HG02943 (cell line): ENCODE results near the gene SCAPER.
"Not testable (repeated sequence)": the region's sequence is repeated elsewhere in the genome, so short reads cannot be mapped to it uniquely, and the experiment has no call there.

Experiments
- ATAC-seq: cut with Tn5 transposase; IDR thresholded peaks from one replicate; pipeline ENCODE4 v1.9.1; 2021; ENCODE audit warnings: mild to moderate bottlenecking, low read depth, moderate library complexity; ENCODE audit not compliant: unreplicated experiment

Gene SCAPER

DNA sequence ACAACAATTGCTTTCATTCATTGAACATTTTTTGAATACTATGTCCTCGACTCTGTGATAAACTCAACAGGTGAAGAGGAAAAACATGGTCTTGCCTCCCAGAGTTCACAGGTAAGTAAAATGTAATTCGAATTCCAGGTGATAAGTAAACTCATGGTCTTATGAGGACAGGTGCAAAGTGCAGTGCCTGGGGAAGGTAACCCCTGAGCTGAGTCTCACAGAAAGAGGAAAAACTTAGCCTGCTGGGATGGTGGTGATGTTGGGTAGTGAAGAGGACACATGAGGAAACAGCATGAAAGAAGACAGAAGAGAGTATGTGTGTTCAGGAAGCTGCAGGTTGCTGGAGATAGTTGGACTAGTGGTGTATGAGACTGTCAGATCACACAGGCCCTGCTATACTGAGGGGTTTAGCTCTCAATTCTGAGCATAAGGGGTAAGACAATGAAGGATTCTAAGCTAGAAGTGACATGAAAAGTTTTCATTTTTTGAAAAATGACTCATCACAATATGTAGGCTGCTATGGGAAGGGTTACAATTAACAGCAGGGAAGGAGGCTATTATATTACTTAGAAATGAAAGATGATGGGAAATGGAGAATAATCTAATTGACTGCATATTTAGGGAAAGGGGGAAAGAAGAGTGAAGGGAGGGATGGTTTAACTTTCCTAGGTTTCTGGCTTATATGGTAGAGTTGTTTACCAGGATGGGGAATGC is 457.3 kb downstream of the SCAPER start:
- ATAC-seq, result no peak

DNA sequence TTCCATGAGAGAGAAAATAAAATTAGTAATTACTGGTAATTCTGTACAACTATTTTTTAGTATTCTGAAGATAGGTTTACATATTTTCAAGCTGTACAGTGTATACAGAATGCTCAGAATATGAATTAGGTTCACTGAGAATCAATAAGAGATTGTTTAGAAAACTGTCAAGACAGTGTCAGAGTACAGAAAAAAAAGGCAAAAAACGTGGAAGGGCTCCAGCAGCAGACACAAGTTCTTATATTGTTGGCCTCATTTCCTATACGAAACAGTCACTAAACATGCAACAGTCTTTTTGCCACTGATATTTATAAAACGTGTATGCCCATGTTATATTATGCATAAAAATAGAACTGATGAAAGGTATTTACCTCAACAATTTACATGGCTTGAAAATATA is 464.7 kb downstream of the SCAPER start:
- ATAC-seq, result no peak

DNA sequence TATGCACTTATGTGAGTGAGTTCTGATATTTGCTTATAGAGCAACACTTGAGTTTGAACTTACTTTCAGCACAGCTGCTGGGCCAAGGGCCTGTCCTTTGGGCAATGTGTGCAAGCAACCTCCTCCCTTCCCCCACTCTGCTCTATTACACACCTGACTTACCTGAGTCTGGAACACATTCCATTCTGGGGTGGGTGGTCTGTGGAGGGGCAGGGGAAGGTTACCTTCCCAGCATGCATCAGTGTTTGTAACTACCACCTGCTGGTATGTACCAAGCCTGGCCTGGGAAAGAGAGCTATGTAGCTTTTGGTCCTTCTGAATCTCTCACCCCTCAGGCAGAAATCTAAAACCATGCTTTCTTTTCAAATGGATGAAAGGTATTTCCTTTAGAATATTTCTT is 465.6 kb downstream of the SCAPER start:
- no peak for ATAC-seq

DNA sequence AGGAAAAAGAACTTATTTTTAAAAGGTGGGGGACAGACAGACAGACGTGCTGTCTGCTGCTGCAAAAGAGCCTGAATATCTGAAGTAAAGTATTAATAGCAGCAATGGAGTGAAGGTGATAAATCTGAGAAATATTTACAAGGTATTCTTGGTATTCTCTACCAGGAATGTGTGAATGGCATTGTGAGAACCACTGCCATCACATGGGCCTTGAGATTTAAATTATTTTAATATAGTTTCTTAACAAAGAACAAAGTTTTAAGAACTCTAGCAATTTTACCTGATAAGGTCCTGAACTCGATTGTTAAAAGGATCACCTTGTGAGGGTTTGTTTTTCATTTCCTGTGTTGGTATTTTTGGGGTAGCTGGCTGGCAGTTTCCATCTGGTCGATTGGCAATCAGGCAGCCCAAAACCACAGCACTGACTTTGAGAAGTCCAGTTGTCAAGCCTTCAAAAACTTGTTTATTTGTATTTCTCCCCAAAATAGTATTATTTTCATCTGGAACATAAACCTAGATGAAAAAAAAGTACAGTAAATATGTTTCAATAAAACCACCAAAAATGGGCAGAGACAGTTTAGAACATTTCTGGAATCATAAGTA is 471.2 kb downstream of the SCAPER start:
- ATAC-seq, result no peak

DNA sequence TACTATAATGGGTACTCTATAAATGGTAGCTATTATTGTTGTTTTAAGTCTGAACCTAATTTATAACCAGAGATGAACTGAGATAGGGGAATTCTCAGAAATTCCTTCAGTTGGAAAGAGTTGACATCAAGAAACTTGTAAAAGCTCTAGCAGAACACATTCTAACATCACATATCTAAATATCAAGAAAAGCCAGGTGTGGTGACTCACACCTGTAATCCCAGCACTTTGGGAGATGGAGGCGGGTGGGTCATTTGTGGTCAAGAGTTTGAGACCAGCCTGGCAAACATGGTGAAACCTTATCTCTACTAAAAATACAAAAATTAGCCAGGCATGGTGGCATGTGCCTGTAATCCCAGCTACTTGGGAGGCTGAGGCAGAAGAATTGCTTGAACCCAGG is 472.1 kb downstream of the SCAPER start:
- ATAC-seq, result not testable (repeated sequence)

DNA sequence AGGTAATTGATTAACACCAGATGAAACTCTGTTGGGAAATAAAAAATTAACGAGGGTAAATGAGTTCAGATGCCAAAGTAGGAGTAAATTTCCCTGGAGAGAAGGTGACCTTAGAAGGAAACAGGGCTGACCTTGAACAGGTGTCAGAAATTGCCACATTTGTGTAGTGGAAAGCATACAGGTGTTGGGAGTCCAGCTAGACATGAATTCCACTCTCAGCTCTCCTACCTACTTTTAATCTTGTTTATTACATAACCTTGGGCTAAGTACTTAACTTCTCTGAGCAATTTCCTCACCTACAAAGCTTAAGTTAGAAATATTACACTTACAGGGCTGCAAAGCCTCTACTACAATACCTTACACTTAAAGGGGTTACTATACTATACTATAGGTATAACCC is 472.5 kb downstream of the SCAPER start:
- no peak for ATAC-seq

DNA sequence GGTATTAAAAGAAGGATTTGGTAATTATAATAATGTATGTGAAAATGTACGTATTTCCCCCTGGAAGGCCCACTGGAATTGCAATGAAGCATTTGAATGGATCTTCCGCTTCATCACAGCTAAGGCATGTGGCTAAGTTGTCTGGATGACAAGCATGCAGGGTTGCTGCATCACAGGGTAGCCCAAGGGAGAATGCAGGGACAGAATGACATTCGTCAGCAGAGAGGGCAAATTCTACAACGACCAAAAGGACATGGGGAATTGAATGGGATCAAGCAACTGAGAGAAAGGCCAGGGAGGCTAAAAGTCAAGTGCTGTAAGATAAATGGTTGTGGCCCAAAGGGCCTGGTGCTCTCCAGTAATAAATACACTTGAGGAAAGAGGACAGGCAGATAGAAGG is 473.2 kb downstream of the SCAPER start:
- no peak for ATAC-seq

DNA sequence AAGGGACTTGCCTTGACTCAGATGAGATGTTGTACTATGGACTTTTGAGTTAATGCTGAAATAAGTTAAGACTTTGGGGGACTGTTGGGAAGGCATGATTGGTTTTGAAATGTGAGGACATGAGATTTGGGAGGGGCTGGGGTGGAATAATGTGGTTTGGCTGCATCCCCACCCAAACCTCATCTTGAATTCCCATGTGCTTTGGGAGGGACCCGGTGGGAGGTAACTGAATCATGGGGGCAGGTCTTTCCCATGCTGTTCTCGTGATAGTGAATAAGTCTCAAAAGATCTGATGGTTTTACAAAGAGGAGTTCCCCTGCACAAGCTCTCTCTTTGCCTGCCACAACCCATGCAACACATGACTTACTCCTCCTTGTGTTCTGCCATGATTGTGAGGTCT is 474.4 kb downstream of the SCAPER start:
- ATAC-seq, result not testable (repeated sequence)

DNA sequence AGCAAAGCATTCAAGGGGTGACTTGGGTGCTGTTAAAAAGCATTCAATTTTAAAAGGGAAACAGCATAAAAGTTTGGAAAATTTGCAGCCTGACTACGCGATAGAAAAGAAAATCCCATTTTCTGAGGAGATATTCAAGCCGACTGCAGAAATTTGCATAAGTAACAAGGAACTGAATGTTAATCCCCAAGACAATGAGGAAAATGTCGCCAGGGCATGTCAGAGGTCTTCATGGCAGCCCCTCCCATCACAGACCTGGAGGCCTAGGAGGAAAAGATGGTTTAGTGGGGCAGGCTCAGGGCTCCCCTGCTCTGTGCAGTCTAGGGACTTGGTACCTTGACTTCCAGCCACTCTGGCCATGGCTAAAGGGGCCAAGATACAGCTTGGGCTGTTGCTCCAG is 475.5 kb downstream of the SCAPER start:
- no peak for ATAC-seq

DNA sequence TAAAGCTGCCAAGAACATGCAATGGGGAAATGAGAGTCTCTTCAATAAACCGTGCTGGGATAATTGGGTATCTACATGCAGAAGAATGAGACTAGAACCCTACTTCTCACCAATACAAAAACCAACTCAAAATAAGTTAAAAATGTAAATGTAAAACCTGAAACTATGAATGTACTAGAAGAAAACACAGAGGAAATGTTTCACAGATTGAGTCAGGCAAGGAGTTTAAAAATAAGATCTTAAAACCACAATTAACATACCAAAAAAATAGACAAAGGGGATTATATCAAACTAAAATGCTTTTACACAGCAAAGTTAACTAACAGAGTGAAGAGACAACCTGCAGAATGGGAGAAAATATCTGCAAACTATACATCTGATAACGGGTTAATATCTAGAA is 478.2 kb downstream of the SCAPER start:
- ATAC-seq, result no peak

DNA sequence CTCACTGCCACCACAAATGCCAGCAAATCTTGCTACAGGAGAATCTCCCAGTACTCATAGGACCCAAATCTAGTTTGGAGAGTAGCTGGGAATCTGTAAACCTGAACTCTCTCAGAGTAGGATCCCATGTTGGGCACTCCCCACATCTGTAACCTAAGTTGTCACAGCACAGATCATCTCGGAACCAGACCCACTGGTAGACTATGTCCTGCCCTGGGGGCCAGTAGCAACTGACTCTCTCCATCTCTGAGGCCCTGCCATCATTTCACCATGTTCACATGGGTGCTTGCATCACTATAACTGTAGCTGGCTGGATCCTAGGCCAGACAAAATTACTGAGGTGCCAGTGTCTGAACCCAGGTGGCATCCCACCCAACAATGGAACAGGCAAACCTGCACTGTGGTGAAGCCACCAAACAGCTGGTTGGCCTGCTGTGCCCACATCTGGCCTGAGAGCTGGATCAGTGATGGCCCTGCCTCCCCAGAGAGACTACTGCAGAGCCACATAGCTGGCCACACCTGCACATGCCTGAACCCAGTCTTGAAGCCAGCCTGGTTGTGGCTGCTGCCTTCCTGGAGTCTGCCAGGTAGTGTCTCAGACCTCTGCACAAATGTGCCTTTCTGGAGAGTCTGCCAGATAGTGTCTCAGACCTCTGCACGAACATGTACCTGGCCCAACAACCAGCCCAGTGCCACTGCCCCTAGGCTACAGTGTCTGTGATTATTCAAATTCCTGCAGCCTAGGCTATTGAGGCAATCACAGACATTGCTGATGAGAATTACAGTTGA is 486.6 kb downstream of the SCAPER start:
- ATAC-seq, result no peak

DNA sequence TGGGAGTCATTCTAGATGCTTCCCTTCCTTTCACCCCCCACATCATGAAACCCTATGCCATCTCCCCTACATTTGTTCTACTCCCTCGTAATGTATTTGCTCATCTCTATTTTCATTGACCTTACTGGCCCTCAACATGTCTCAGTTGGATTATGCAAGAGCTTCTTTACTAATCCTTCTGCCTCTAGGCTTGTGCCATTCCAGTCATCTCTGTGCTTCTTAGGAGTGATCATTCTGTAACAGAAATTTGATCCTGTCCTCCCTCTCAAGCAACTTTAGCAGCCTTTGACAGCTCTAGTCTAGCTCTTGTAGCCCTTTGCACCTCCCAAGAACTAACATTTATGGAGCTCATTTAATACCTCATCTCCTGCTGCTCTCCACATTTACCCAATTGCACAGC is 503.9 kb downstream of the SCAPER start:
- ATAC-seq, result no peak

DNA sequence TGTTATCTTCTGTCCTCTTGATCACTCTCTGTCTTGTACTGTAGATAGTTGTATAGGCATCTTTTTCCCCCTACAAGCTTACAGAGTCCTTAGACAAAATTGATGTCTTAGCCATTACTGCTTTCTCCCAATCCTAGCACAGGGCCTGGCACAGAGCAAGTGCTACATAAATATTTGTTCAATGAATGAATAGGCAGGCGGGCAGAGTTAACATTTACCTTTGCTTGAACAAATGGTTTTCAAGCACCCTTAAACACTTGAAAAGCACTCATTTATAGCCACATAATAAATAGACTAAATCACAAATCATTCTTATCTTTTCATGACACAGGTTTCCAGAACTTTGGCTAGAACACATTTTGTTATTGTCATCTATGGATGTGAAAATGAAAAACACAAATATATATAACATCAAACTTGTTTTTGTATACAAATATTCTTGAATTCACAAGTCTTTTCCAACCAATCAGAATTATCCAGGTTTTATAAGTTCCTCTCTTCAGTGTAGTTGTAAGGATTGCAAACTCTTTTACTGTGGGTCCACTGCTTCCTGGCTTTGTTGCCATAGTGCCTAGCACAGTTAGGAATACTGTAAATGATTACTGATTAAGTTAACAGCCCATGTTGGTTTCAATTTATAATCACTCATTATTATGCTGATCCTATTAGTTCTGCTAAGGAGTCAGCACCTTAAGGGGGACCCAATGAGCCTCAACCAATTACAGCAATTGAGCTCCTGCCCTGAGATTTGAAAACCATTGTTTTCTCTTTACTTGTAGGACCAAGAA is 506.6 kb downstream of the SCAPER start:
- no peak for ATAC-seq

DNA sequence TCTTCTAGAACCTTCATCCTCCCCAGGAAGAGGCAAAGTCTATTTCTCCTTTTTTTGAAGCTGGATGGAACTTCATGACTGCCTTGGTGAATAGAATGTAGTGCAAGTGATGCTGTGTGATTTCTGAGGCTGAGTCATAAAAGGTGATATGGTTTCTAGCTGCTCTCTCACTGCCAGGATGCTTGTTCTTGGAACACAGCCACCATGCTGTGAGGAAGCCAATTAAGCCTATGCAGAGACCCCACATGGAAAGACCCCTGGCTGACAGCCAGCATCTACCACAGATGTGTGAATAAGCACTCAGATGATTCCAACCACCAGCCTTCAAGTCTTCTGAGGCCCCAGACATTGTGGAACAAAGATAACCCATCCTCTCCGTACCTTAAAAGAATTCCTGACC is 511.5 kb downstream of the SCAPER start:
- ATAC-seq, result no peak

DNA sequence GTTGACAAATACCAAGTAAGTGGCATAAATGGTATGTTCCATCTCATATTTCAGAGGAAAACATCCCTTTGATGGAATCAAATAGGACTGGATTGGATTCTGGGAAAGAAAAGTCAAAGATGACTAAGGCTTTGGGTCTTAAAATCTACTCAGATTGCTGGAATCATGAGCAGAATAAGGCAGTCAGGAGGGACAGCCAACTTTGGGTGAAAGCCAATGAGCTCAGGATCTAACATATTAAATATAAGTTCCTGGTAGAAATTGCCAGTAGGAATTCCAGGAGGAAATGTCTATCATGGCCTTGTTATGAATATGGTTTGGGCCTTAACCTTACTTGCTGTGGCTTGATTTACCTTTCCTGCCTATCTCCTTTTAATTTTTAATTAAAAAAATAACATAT is 513.3 kb downstream of the SCAPER start:
- no peak for ATAC-seq

DNA sequence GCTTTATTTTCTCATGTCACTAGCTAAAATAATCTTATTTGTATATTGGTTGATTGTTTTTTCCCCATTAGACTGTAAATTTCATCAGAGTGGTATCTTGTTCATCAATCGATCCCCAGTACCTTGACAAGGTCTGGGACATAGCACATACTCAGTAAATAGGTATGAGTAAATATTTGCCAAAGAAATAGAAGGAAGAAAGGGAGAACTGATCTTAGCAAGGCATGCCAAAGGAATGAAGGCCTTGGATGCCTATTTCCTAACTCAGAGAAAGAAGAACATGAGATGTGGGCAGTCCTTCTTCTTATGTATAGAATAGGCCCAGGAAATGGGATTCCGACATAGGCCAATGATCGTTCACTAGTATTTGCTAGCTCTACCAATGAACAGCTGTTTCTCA is 513.8 kb downstream of the SCAPER start:
- no peak for ATAC-seq

DNA sequence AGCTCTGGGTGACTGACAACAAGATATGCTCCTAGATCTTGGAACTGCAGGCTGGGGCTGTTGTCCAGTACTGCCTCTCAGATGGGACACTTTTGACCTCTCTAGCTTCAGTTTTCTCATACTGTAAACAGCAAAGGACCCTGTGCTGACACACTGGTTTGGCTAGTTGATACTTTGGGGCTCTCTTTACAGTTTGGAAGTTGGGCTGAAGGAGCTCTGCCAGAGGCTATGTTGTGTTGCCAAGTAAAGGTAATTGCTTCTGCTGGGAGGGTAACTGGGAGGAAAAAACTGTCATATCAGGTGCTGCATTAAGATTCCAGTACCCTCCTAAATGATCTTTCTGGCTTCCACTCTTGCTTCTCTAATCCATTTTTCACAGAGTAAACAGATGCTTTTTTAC is 514.6 kb downstream of the SCAPER start:
- no peak for ATAC-seq

DNA sequence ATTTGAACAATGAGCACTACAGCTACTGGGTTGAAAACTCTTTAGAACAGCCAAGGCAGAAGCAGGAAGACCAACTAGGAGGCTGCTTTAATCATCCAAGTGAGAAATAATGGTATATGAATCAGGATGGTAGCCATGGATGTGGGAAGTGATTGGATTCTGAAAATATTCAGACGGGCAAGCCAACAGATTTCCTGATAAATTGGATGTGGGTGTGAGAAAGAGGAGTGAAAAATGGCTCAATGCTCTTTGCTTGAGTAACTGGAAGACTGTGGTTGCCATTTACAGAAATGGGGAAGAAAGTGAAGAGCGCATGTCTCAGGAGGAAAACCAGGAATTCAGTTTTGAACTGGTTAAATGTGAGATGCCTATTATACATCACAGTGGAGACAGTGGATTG is 518.2 kb downstream of the SCAPER start:
- ATAC-seq, result no peak

DNA sequence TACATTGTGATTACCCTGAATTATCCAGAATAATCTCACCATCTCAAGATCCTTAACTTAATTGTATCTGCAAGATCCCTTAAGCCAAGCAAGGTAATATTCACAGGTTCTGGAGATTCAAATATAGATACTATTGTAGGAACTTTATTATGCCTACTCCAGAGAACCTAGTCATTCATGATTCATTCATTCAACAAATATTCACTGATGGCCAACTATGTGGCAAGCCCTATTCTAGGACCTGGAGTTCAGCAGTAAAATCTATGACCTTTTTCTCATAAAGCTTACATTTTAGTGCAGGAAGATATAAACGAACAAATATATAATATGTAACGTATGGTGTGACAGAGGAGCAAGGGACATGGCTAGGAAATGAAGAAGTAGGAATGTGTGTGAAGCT is 519.0 kb downstream of the SCAPER start:
- ATAC-seq, result no peak

DNA sequence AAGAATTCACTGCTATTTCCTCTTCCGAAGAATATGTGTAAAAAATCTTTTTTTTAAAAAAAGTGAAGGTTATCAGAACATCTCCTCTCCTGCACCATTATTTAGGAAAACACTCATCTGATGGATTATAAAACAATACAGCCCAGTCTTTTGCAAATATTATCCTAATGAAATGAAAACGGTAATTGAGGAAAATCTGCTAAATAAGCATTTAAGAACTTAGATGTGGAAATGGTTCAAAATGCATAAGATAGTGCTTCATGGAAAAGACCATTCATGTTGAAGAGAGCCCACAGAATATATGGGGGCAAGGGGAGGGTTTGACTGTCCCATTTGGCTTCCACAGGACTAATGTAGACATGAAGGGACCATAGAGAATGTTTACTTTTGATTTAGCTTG is 520.7 kb downstream of the SCAPER start:
- ATAC-seq, result no peak
